Common myeloid progenitor, CD34-positive (primary cell): ENCODE data around the gene TTLL6.
A peak's percentile ranks its signal among the peaks of the same experiment; 100 is the strongest.

Experiments
- CTCF ChIA-PET: fragments of 350-600 bp; sonication (Branson Sonifier 250); formaldehyde crosslinking; loops from one replicate; lab custom pipeline; 2021; ENCODE audit warnings: antibody characterized with exemption; lab: Charles Lee
- POLR2A ChIA-PET: fragments of 350-600 bp; sonication (Branson Sonifier 250); formaldehyde crosslinking; loops from one replicate; lab custom pipeline; 2021; ENCODE audit warnings: antibody characterized with exemption; lab: Charles Lee
- DNase-seq, 3 donors: peaks; one replicate each; pipeline versions ENCODE4 v3.0.0 to v3.0.0-alpha.2; 2013
- H3K27ac ChIP-seq, 2 experiments: 1 replicate in 1 of 2; 2 replicates in 1 of 2; pipeline ENCODE4 v1.7.0; 2013; ENCODE audit warnings: inconsistent platforms in 2 of 2, low read length in 2 of 2, mild to moderate bottlenecking in 2 of 2, low read depth in 1 of 2, moderate library complexity in 1 of 2; ENCODE audit not compliant: severe bottlenecking in 2 of 2, insufficient read depth in 1 of 2, poor library complexity in 1 of 2
- H3K27me3 ChIP-seq, 5 experiments: replicated peaks in 2 of 5; 1 replicate in 3 of 5; 2 replicates in 2 of 5; pipeline versions ENCODE4 v1.6.1 to v1.7.0; 2013; ENCODE audit warnings: low read length in 4 of 5, mild to moderate bottlenecking in 2 of 5, moderate library complexity in 2 of 5, inconsistent platforms in 1 of 5; ENCODE audit not compliant: insufficient read depth in 5 of 5, control insufficient read depth in 4 of 5
- H3K36me3 ChIP-seq, 4 experiments: 1 replicate in 2 of 4; 2 replicates in 2 of 4; pipeline versions ENCODE4 v1.6.1 to v1.7.0; 2013; ENCODE audit warnings: low read length in 3 of 4, control low read depth in 1 of 4, mild to moderate bottlenecking in 1 of 4; ENCODE audit not compliant: control insufficient read depth in 4 of 4, insufficient read depth in 4 of 4
- H3K4me1 ChIP-seq, 4 experiments: 1 replicate in 3 of 4; 2 replicates in 1 of 4; pipeline versions ENCODE4 v1.6.1 to v1.7.1; 2013; ENCODE audit warnings: low read length in 3 of 4, mild to moderate bottlenecking in 3 of 4, control low read depth in 1 of 4, inconsistent platforms in 1 of 4, moderate library complexity in 1 of 4; ENCODE audit not compliant: control insufficient read depth in 4 of 4, insufficient read depth in 4 of 4; ENCODE audit errors: control extremely low read depth in 1 of 4
- H3K4me3 ChIP-seq, 7 experiments: 1 replicate in 4 of 7; 2 replicates in 3 of 7; pipeline versions ENCODE4 v1.5.1 to v1.7.0; 2013; ENCODE audit warnings: mild to moderate bottlenecking in 7 of 7, low read length in 6 of 7, moderate library complexity in 6 of 7, inconsistent platforms in 2 of 7, low read depth in 2 of 7, control low read depth in 1 of 7; ENCODE audit not compliant: insufficient read depth in 4 of 7, control insufficient read depth in 1 of 7; ENCODE audit errors: extremely low read depth in 1 of 7
- H3K9me3 ChIP-seq, 5 experiments: 1 replicate in 4 of 5; 2 replicates in 1 of 5; pipeline versions ENCODE4 v1.6.1 to v1.7.1; 2013; ENCODE audit warnings: low read length in 4 of 5, mild to moderate bottlenecking in 2 of 5, inconsistent platforms in 1 of 5, low read depth in 1 of 5, moderate library complexity in 1 of 5; ENCODE audit not compliant: control insufficient read depth in 4 of 5, insufficient read depth in 2 of 5; ENCODE audit errors: control extremely low read depth in 1 of 5
- WGBS: methylation state at CpG from one replicate; pipeline ENCODE4 v1.1.5; 2013; ENCODE audit not compliant: insufficient coverage; 5-methylcytosine and 5-hydroxymethylcytosine counted together

TTLL6 gene

GRCh38 chr17:48770954-48771353 lies 46.1 kb downstream of the TTLL6 start:
- Histone ChIP-seq H3K4me3 (no peak overlapping the region), H3K27ac (no peak overlapping the region), H3K9me3 (peaks cover 0 to 5% (median 0%) of the 10 kb centered on the region in 5 experiments), H3K27me3 (peaks cover 0 to 5% (median 0%) of the 10 kb centered on the region in 5 experiments), H3K36me3 (no peaks in the 10 kb centered on the region), H3K4me1 (peaks cover 0 to 7% (median 0%) of the 10 kb centered on the region in 4 experiments)
- WGBS = 89% methylated on average over 3 of the region's 3 CpGs
- DNase-seq = no peak
- ChIA-PET CTCF (interaction anchor here (1.8 kb wide), 1 partner anchor 108 kb away, joined by 6 read pairs; no protein-coding TSS in a partner anchor), POLR2A (no interaction called here)

- no peaks in the 10 kb centered on the region for H3K9me3 ChIP-seq
- POLR2A ChIA-PET = no interaction called here
- no peak overlapping the region for H3K4me3 ChIP-seq
- no peak overlapping the region for H3K27ac ChIP-seq
- peaks cover 0 to 15% (median 4%) of the 10 kb centered on the region in 5 experiments for H3K27me3 ChIP-seq
- peaks cover 0 to 7% (median 0%) of the 10 kb centered on the region in 4 experiments for H3K4me1 ChIP-seq
- 88% methylated on average over 2 of the region's 5 CpGs for WGBS
- CTCF ChIA-PET = interaction anchor here (0.7 to 3.7 kb wide), 7 partner anchors 10 to 110 kb away, joined by 3 to 12 read pairs (median 7); no protein-coding TSS in a partner anchor
- no peaks in the 10 kb centered on the region for H3K36me3 ChIP-seq
- DNase-seq = peak in 1 of 3 donors; percentile 46
These were observed 47.9 kb downstream of the TTLL6 start for GRCh38 chr17:48769009-48769675.

- 100% methylated on average over 4 of the region's 4 CpGs for WGBS
- DNase-seq = no peak
- Histone ChIP-seq H3K27me3 (peaks cover 0 to 26% (median 9%) of the 10 kb centered on the region in 5 experiments), H3K36me3 (no peaks in the 10 kb centered on the region), H3K27ac (no peak overlapping the region), H3K4me1 (peaks cover 0 to 7% (median 0%) of the 10 kb centered on the region in 4 experiments), H3K4me3 (no peak overlapping the region), H3K9me3 (no peaks in the 10 kb centered on the region)
- ChIA-PET POLR2A (no interaction called here), CTCF (interaction anchor here (0.9 to 3.7 kb wide), 7 partner anchors 11 to 50 kb away, joined by 3 to 12 read pairs (median 4); no protein-coding TSS in a partner anchor)
These were observed 49.7 kb downstream of the TTLL6 start for GRCh38 chr17:48767263-48767774.

- H3K4me3 ChIP-seq = no peak overlapping the region
- CTCF ChIA-PET = interaction anchor here (1.4 to 2.9 kb wide), 4 partner anchors 29 to 750 kb away, joined by 3 to 7 read pairs (median 5); no protein-coding TSS in a partner anchor
- POLR2A ChIA-PET = no interaction called here
- H3K36me3 ChIP-seq = no peaks in the 10 kb centered on the region
- peaks cover 4 to 13% (median 11%) of the 10 kb centered on the region in 4 experiments for H3K4me1 ChIP-seq
- peaks cover 0 to 40% (median 15%) of the 10 kb centered on the region in 5 experiments for H3K27me3 ChIP-seq
- no peak overlapping the region for H3K27ac ChIP-seq
- DNase-seq = no peak
- no peaks in the 10 kb centered on the region for H3K9me3 ChIP-seq
- 89% methylated on average over 6 of the region's 6 CpGs for WGBS
These were observed 55.9 kb downstream of the TTLL6 start for GRCh38 chr17:48761114-48761513.

GRCh38 chr17:48760411-48760810 lies 56.6 kb downstream of the TTLL6 start:
- CTCF ChIA-PET = interaction anchor here (1.4 to 2.9 kb wide), 4 partner anchors 30 to 749 kb away, joined by 3 to 7 read pairs (median 5); no protein-coding TSS in a partner anchor
- no peak for DNase-seq
- whole genome bisulfite sequencing = 73% methylated on average over 4 of the region's 4 CpGs
- Histone ChIP-seq H3K27ac (no peak overlapping the region), H3K9me3 (no peaks in the 10 kb centered on the region), H3K4me1 (peaks cover 4 to 13% (median 12%) of the 10 kb centered on the region in 4 experiments), H3K4me3 (no peak overlapping the region), H3K36me3 (no peaks in the 10 kb centered on the region), H3K27me3 (peaks cover 3 to 43% (median 17%) of the 10 kb centered on the region in 5 experiments)
- POLR2A ChIA-PET = no interaction called here

- Histone ChIP-seq H3K27me3 (peaks cover 3 to 48% (median 26%) of the 10 kb centered on the region in 5 experiments), H3K4me1 (peaks cover 4 to 23% (median 21%) of the 10 kb centered on the region in 4 experiments), H3K4me3 (no peak overlapping the region), H3K36me3 (no peaks in the 10 kb centered on the region), H3K27ac (no peak overlapping the region), H3K9me3 (no peaks in the 10 kb centered on the region)
- no peak for DNase-seq
- CTCF ChIA-PET = interaction anchor here (1.4 to 2.9 kb wide), 4 partner anchors 10 to 75 kb away, joined by 3 to 7 read pairs (median 5); no protein-coding TSS in a partner anchor
- POLR2A ChIA-PET = no interaction called here
These were observed 57.7 kb downstream of the TTLL6 start for GRCh38 chr17:48759288-48759687.
